ENCODE measurements around the gene HS3ST5. TPM values are rescaled to one million over a fixed set of nuclear protein-coding genes. Genes with fewer than 3 reads are reported as not detected.

The HS3ST5 gene
- total RNA-seq, 1 donor from 2014 or later, result 17.4 TPM

DNA sequence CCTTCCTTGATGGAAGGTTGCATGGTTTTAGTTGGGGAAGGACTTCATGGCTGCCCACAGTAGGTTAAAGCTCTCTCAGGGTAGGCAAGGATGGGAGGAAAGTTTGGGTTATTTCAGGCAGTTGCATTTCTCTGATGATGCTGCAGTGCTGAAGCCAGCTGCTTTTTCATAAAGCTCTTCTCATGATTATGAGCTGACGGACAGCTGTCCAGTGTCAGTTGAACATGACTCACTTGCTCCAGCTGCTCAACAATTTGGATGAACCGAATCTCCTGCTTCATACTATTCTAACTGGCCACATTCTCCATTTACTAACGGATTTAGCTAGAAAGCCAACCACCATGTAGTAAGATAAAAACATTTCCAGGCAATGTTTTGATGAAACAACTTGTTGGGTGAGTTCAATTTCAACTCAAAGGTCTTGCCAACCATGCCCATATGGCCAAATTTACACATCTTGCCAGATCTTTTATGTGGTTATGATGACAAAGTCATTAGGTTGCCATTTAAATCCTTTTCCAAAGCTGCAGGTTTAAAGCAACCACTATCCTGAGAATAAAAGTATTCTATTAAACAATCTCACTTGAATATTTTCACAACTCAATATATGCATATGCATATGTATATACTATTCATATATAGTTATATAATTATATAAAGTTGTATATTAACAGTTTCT lies 125.9 kb downstream of the HS3ST5 start:
- Mint-ChIP-seq H3K4me1 (ENCODE audit: low read depth, unreplicated experiment) (peaks cover 15% of the 10 kb centered on the region), H3K27me3 (ENCODE audit: unreplicated experiment) (no peaks in the 10 kb centered on the region), H3K27ac (ENCODE audit: unreplicated experiment) (no peak overlapping the region), H3K36me3 (ENCODE audit: unreplicated experiment) (no peaks in the 10 kb centered on the region), H3K4me3 (ENCODE audit: unreplicated experiment) (no peak overlapping the region), H3K9me3 (ENCODE audit: unreplicated experiment) (no peaks in the 10 kb centered on the region)
- no peak for DNase-seq
- TF ChIP-seq, protein P1, sequence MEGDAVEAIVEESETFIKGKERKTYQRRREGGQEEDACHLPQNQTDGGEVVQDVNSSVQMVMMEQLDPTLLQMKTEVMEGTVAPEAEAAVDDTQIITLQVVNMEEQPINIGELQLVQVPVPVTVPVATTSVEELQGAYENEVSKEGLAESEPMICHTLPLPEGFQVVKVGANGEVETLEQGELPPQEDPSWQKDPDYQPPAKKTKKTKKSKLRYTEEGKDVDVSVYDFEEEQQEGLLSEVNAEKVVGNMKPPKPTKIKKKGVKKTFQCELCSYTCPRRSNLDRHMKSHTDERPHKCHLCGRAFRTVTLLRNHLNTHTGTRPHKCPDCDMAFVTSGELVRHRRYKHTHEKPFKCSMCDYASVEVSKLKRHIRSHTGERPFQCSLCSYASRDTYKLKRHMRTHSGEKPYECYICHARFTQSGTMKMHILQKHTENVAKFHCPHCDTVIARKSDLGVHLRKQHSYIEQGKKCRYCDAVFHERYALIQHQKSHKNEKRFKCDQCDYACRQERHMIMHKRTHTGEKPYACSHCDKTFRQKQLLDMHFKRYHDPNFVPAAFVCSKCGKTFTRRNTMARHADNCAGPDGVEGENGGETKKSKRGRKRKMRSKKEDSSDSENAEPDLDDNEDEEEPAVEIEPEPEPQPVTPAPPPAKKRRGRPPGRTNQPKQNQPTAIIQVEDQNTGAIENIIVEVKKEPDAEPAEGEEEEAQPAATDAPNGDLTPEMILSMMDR (IDR thresholded peaks at IDR 0.05; ENCODE audit: partially characterized antibody, unreplicated experiment), result no peak

DNA sequence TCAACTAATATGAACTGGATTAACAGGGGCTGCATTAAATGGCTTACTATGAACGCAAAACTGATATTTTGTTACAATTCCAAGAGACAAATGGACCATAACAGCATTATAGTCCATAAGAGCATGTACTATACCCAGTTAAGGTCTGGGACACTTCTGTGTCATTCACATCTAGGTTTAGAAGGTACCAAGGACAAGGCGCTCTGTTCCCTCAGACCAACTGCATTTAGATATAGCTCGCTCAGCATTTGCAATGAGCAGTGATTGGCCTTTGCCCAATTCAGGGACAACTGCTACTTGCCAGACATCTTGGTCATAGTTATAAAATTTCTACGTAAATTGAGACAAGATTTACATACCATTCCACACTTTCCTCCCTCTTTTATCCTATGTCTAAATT lies 132.4 kb downstream of the HS3ST5 start:
- no peaks in the 10 kb centered on the region for H3K27me3 Mint-ChIP-seq (ENCODE audit: unreplicated experiment)
- H3K27ac Mint-ChIP-seq (ENCODE audit: unreplicated experiment), result no peak overlapping the region
- H3K4me3 Mint-ChIP-seq (ENCODE audit: unreplicated experiment), result no peak overlapping the region
- TF ChIP-seq, protein P1 (IDR thresholded peaks at IDR 0.05; ENCODE audit: partially characterized antibody, unreplicated experiment), result no peak
- peaks cover under 1% of the 10 kb centered on the region for H3K4me1 Mint-ChIP-seq (ENCODE audit: low read depth, unreplicated experiment)
- DNase-seq, result no peak
- peaks cover 7% of the 10 kb centered on the region for H3K36me3 Mint-ChIP-seq (ENCODE audit: unreplicated experiment)
- H3K9me3 Mint-ChIP-seq (ENCODE audit: unreplicated experiment), result no peaks in the 10 kb centered on the region

DNA sequence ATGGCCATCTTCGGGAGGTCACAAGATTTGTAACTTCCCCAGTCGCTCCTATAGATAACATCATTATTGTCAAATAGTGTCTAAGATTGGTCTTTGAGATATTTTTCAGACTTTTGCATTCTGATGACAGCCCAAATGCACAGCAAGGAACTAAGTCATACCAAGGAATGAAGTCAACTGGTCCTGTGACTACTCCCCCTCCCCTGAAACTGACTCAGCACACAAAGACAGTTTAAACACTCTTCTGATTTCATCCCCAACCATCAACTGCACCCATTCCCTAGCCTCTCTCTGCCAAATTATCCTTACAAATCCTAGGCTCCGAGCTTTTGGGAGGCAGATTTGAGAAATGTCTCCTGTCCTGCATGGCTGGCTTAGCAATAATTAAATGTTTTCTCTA lies 139.4 kb downstream of the HS3ST5 start:
- no peak overlapping the region for H3K4me3 Mint-ChIP-seq (ENCODE audit: unreplicated experiment)
- no peak for DNase-seq
- TF ChIP-seq, protein P1 (IDR thresholded peaks at IDR 0.05; ENCODE audit: partially characterized antibody, unreplicated experiment), result no peak
- peaks cover 10% of the 10 kb centered on the region for H3K36me3 Mint-ChIP-seq (ENCODE audit: unreplicated experiment)
- H3K4me1 Mint-ChIP-seq (ENCODE audit: low read depth, unreplicated experiment), result no peaks in the 10 kb centered on the region
- no peak overlapping the region for H3K27ac Mint-ChIP-seq (ENCODE audit: unreplicated experiment)
- H3K9me3 Mint-ChIP-seq (ENCODE audit: unreplicated experiment), result peaks cover 1% of the 10 kb centered on the region
- H3K27me3 Mint-ChIP-seq (ENCODE audit: unreplicated experiment), result no peaks in the 10 kb centered on the region

DNA sequence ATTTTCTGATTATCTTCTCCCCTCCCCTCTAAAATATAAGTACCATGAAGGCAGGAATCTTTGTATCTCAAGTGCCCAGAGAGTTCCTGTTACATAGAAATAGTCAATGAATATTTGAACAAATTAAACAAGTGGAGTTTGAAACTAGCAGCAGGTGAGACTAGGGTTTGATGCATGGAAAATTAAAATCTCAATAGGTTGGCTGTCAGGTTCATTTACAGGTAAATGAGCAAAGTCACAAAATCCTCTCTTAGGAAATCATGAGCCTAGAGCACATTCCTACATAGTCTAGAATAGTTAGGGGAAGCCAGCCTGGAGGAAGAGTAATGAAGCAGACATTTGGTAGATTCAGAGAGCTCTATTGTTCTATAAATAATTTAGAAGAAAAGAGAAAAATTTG lies 140.4 kb downstream of the HS3ST5 start:
- H3K36me3 Mint-ChIP-seq (ENCODE audit: unreplicated experiment), result peaks cover 16% of the 10 kb centered on the region
- no peak for DNase-seq
- no peaks in the 10 kb centered on the region for H3K27me3 Mint-ChIP-seq (ENCODE audit: unreplicated experiment)
- TF ChIP-seq, protein P1 (IDR thresholded peaks at IDR 0.05; ENCODE audit: partially characterized antibody, unreplicated experiment), result no peak
- H3K27ac Mint-ChIP-seq (ENCODE audit: unreplicated experiment), result no peak overlapping the region
- no peaks in the 10 kb centered on the region for H3K4me1 Mint-ChIP-seq (ENCODE audit: low read depth, unreplicated experiment)
- H3K4me3 Mint-ChIP-seq (ENCODE audit: unreplicated experiment), result no peak overlapping the region
- H3K9me3 Mint-ChIP-seq (ENCODE audit: unreplicated experiment), result peaks cover 1% of the 10 kb centered on the region

DNA sequence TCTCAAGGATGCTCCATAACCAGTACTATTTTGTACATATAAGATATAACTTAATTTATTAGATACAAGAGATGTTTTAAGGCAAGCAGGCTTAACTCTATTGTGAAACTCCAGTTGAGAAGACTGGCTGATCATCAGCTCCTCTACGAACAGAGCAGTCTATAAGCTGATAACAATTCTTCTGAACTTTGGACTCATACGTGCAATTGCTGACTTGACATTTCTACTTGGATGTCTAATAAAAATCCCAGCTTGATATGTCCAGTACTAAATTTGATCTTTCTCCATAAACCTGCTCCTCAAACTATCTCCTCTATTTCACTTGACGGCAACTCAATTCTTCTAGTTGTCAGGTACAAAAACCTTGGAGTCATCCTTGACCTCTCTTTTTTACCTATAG lies 141.9 kb downstream of the HS3ST5 start:
- TF ChIP-seq, protein P1 (IDR thresholded peaks at IDR 0.05; ENCODE audit: partially characterized antibody, unreplicated experiment), result no peak
- peaks cover 13% of the 10 kb centered on the region for H3K36me3 Mint-ChIP-seq (ENCODE audit: unreplicated experiment)
- H3K27me3 Mint-ChIP-seq (ENCODE audit: unreplicated experiment), result no peaks in the 10 kb centered on the region
- H3K4me1 Mint-ChIP-seq (ENCODE audit: low read depth, unreplicated experiment), result peaks cover 2% of the 10 kb centered on the region
- no peak overlapping the region for H3K4me3 Mint-ChIP-seq (ENCODE audit: unreplicated experiment)
- H3K27ac Mint-ChIP-seq (ENCODE audit: unreplicated experiment), result no peak overlapping the region
- peaks cover 1% of the 10 kb centered on the region for H3K9me3 Mint-ChIP-seq (ENCODE audit: unreplicated experiment)
- no peak for DNase-seq

Data from glutamatergic neuron (in vitro differentiated cells).